Right lobe of liver (tissue), 6 donors: ENCODE data around the gene ACTR6. TPM values are rescaled to one million over a fixed set of nuclear protein-coding genes. Genes with fewer than 3 reads are reported as not detected.
A peak's percentile ranks its signal among the peaks of the same experiment; 100 is the strongest.
"Not testable (repeated sequence)": the region's sequence is repeated elsewhere in the genome, so short reads cannot be mapped to it uniquely, and the experiment has no call there.

ENCODE experiments used
- ATAC-seq, 4 donors: fragments of 200-7000 bp; cut with Tn5 transposase; one replicate each; pipeline ENCODE4 v1.9.1; 2020; ENCODE audit warnings: mild to moderate bottlenecking in 4 of 4, moderate library complexity in 4 of 4
- DNase-seq, 3 donors: peaks; one replicate each; pipeline ENCODE4 v3.0.0-alpha.2; 2020
- H3K27ac ChIP-seq, 3 donors: fragments of 200-600 bp; one replicate each; pipeline ENCODE4 v1.8.0; 2022
- H3K27me3 ChIP-seq, 2 donors: fragments of 200-600 bp; one replicate each; pipeline ENCODE4 v1.8.0; 2022
- H3K36me3 ChIP-seq, 4 donors: fragments of 200-600 bp; sonication (generic) in 1 of 4; one replicate each; pipeline versions ENCODE4 v1.5.1 to v1.8.0; 2017 to 2022; ENCODE audit warnings: control low read depth in 1 of 4
- H3K4me1 ChIP-seq, 4 donors: fragments of 200-600 bp; sonication (generic) in 1 of 4; one replicate each; pipeline versions ENCODE4 v1.5.1 to v1.8.0; 2017 to 2022; ENCODE audit warnings: control low read depth in 1 of 4
- H3K4me3 ChIP-seq, 3 donors: fragments of 200-600 bp; one replicate each; pipeline ENCODE4 v1.8.0; 2022
- H3K9me3 ChIP-seq, 4 donors: fragments of 200-600 bp; sonication (generic) in 1 of 4; one replicate each; pipeline versions ENCODE4 v1.5.1 to v1.8.0; 2017 to 2022; ENCODE audit warnings: control low read depth in 1 of 4
- POLR2A ChIP-seq: fragments of 450-650 bp; IDR thresholded peaks from one replicate; pipeline ENCODE4 v1.6.1; 2017; ENCODE audit warnings: antibody characterized with exemption, mild to moderate bottlenecking
- WGBS: methylation state at CpG from one replicate; pipeline ENCODE4 v1.1.6; 2018; ENCODE audit warnings: low coverage, low lambda C conversion rate; ENCODE audit not compliant: insufficient coverage; ENCODE audit errors: missing lambda C conversion rate; 5-methylcytosine and 5-hydroxymethylcytosine counted together
- intact Hi-C, 2 donors: fragments of 100-400 bp; cut with DNase I; formaldehyde crosslinking; loops; one replicate each; pipeline versions ENCODE4 v1.11.2 to v1.14.1; 2022
- total RNA-seq, 6 experiments: library from RNA; depleted of rRNA in 2 of 6; stranded (reverse); fragments of >200 nt in 2 of 6; fragmentation: NEBNext Ultra II Directional in 3 of 6; extraction: Animal tissue kit (Norgen Biotek cat#: 25700) in 3 of 6; gene quantifications; one replicate each; pipeline versions ENCODE4 v1.1.0 to v1.2.4, GENCODE V29; 2016 to 2023
- TF ChIP-seq, protein P1 (sequence below), 4 donors: fragments of 200-600 bp in 3 of 4; fragments of 450-650 bp in 1 of 4; IDR thresholded peaks; one replicate each; pipeline versions ENCODE4 v1.5.1 to v1.8.0; 2016 to 2022; ENCODE audit warnings: antibody characterized with exemption in 4 of 4, mild to moderate bottlenecking in 2 of 4
- donor health status: DM: no; HTN: yes; CAD: no.
- donor health status: DM: no; HTN: no; CAD: no.
- donor health status: DM: no; HTN: no; CAD: no.
- donor health status: DM: no; HTN: yes; CAD: no.
- donor health status: DM: no; HTN: yes; CAD: no.

The ACTR6 gene
- total RNA-seq, 6 experiments from 2014 or later: 5.7 to 16.0 (median 13.1) TPM

GRCh38 chr12:100229036-100229635, 28.5 kb downstream of the ACTR6 start:
- Histone ChIP-seq H3K27ac (no peak overlapping the region), H3K36me3 (peaks cover 0 to 9% (median 0%) of the 10 kb centered on the region in 4 donors), H3K27me3 (no peaks in the 10 kb centered on the region), H3K4me3 (no peak overlapping the region), H3K4me1 (peaks cover 0 to 7% (median 0%) of the 10 kb centered on the region in 4 donors), H3K9me3 (no peaks in the 10 kb centered on the region)
- intact Hi-C loops: no loop called here
- DNase-seq (no peak), ATAC-seq (peak; percentile 80 to 87 (median 81))
- WGBS: 72% methylated on average over 5 of the region's 5 CpGs
- no peak for TF ChIP-seq POLR2A
- TF ChIP-seq, protein P1, sequence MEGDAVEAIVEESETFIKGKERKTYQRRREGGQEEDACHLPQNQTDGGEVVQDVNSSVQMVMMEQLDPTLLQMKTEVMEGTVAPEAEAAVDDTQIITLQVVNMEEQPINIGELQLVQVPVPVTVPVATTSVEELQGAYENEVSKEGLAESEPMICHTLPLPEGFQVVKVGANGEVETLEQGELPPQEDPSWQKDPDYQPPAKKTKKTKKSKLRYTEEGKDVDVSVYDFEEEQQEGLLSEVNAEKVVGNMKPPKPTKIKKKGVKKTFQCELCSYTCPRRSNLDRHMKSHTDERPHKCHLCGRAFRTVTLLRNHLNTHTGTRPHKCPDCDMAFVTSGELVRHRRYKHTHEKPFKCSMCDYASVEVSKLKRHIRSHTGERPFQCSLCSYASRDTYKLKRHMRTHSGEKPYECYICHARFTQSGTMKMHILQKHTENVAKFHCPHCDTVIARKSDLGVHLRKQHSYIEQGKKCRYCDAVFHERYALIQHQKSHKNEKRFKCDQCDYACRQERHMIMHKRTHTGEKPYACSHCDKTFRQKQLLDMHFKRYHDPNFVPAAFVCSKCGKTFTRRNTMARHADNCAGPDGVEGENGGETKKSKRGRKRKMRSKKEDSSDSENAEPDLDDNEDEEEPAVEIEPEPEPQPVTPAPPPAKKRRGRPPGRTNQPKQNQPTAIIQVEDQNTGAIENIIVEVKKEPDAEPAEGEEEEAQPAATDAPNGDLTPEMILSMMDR (IDR thresholded peaks at IDR 0.05): peak; percentile 7 to 47 (median 36)

- Histone ChIP-seq H3K4me1 (peaks cover 0 to 7% (median 0%) of the 10 kb centered on the region in 4 donors), H3K36me3 (peaks cover 0 to 2% (median 0%) of the 10 kb centered on the region in 4 donors), H3K9me3 (no peaks in the 10 kb centered on the region), H3K27me3 (no peaks in the 10 kb centered on the region), H3K4me3 (no peak overlapping the region), H3K27ac (no peak overlapping the region)
- intact Hi-C loops: no loop called here
- WGBS: 78% methylated on average over 4 of the region's 4 CpGs
- TF ChIP-seq, protein P1 (IDR thresholded peaks at IDR 0.05): no peak
- no peak for TF ChIP-seq POLR2A
- ATAC-seq: peak in 1 of 4 donors; percentile 24
- no peak for DNase-seq
Observed at GRCh38 chr12:100229876-100230275, 29.3 kb downstream of the ACTR6 start.

- ATAC-seq: peak in 3 of 4 donors; percentile 23 to 53 (median 25)
- H3K36me3 ChIP-seq, H3K27me3 ChIP-seq, H3K27ac ChIP-seq, H3K4me3 ChIP-seq, H3K4me1 ChIP-seq, DNase-seq, intact Hi-C loops, H3K9me3 ChIP-seq: not testable (repeated sequence)
- 41% methylated on average over 2 of the region's 3 CpGs for WGBS
Observed at GRCh38 chr12:100231873-100232272, 31.3 kb downstream of the ACTR6 start.

DNA sequence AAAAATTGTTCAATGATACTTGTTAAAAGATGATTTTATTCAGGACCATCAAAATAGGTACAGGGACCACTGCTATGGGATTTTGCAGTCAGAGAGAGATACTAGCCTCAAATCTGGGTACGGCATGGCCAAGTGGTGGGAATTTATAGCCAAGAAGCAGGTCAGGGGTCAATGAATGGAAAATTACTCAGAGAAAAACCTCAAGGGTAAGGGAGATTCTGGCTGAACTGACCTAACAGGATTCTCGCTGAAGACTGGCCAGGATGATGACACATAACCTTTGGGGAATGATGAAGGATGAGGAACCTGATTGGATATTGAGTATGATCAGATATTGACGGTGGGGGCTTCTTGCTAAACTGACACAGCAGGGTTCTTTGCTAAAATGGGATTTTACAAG, 33.6 kb downstream of the ACTR6 start:
- ATAC-seq: no peak
- no peaks in the 10 kb centered on the region for H3K27me3 ChIP-seq
- TF ChIP-seq, protein P1 (IDR thresholded peaks at IDR 0.05): no peak
- TF ChIP-seq POLR2A: no peak
- no peak overlapping the region for H3K4me3 ChIP-seq
- H3K9me3 ChIP-seq: no peaks in the 10 kb centered on the region
- no peaks in the 10 kb centered on the region for H3K36me3 ChIP-seq
- H3K27ac ChIP-seq: no peak overlapping the region
- intact Hi-C loops: no loop called here
- no peak for DNase-seq
- WGBS: 40% methylated on average over 3 of the region's 3 CpGs
- H3K4me1 ChIP-seq: peaks cover 0 to 13% (median 3%) of the 10 kb centered on the region in 4 donors

DNA sequence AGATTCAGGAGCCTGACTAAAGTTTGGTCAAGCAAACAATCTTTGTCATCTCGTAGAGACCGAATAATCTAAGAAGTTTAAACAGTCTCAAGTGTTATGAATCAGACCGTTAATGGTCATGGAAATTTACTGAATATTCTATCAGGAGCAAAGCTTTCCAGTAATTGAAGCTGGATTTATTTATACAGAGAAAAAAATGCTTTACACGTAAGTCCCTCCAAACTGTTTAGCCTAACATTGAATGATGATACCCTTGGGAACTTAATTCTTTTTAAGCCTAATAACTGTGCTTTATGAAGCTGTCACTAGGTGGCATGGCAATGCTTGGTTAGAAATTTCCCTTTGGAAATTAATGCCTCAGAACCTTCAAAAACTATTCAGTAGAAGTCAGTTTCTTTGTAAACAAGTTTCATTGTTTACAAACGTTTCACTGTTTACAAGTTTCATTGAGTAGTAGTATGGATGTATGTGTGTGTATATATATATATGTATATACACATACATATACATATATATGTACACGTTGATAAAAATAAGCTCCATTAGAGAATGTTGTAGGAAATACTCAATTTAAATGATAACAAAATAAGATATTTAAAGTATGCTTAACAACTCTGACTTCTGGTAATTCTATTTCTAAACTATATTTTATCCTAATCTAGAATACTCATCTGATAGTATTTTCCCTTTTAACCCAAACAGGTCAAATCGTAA, 34.1 kb downstream of the ACTR6 start:
- 22% methylated on average over 7 of the region's 7 CpGs for WGBS
- Histone ChIP-seq H3K4me3 (no peak overlapping the region), H3K9me3 (no peaks in the 10 kb centered on the region), H3K4me1 (peaks cover 0 to 13% (median 3%) of the 10 kb centered on the region in 4 donors), H3K27me3 (no peaks in the 10 kb centered on the region), H3K36me3 (no peaks in the 10 kb centered on the region), H3K27ac (no peak overlapping the region)
- intact Hi-C loops: no loop called here
- TF ChIP-seq, protein P1 (IDR thresholded peaks at IDR 0.05): peak; percentile 75 to 83 (median 76)
- TF ChIP-seq POLR2A: no peak
- DNase-seq (no peak), ATAC-seq (peak; percentile 79 to 87 (median 82))
